Progenitor cell of endocrine pancreas (in vitro differentiated cells): ENCODE results near the gene BPIFB4. TPM values are rescaled to one million over a fixed set of nuclear protein-coding genes. Genes with fewer than 3 reads are reported as not detected.

ENCODE experiments used
- DNase-seq: peaks from one replicate; pipeline ENCODE4 v3.0.0; 2021; ENCODE audit warnings: low spot score; ENCODE audit not compliant: unreplicated experiment
- H3K27ac Mint-ChIP-seq: 2 replicates; pipeline ENCODE4 v1.8.0; 2021; ENCODE audit warnings: mild to moderate bottlenecking, moderate library complexity, mixed read lengths
- H3K27me3 Mint-ChIP-seq: 2 replicates; pipeline ENCODE4 v1.8.0; 2021; ENCODE audit warnings: mixed read lengths
- H3K36me3 Mint-ChIP-seq: 2 replicates; pipeline ENCODE4 v1.8.0; 2022; ENCODE audit warnings: mixed read lengths; ENCODE audit not compliant: insufficient read depth
- H3K4me1 Mint-ChIP-seq: 2 replicates; pipeline ENCODE4 v1.8.0; 2021; ENCODE audit warnings: low read depth, mixed read lengths
- H3K4me3 Mint-ChIP-seq: 2 replicates; pipeline ENCODE4 v1.8.0; 2021; ENCODE audit warnings: low read depth, mild to moderate bottlenecking, moderate library complexity, mixed read lengths
- H3K9me3 Mint-ChIP-seq: 2 replicates; pipeline ENCODE4 v1.8.0; 2021; ENCODE audit warnings: low read depth, mixed read lengths
- CTCF ChIP-seq: fragments of 200-600 bp; sonication (generic); IDR thresholded peaks from one replicate; pipeline ENCODE4 v1.5.0; 2021; ENCODE audit warnings: antibody characterized with exemption, mild to moderate bottlenecking; ENCODE audit not compliant: unreplicated experiment
- total RNA-seq: library from RNA; stranded (reverse); gene quantifications from 2 replicates; pipeline ENCODE4 v1.2.1, GENCODE V29; 2021

BPIFB4 gene
- total RNA-seq, 1 donor from 2014 or later: not detected

GRCh38 chr20:33033381-33033780, 46.1 kb upstream of the BPIFB4 start:
- Mint-ChIP-seq H3K36me3 (no peaks in the 10 kb centered on the region), H3K4me3 (no peak overlapping the region), H3K27me3 (peaks cover 22% of the 10 kb centered on the region), H3K9me3 (no peaks in the 10 kb centered on the region), H3K27ac (no peak overlapping the region), H3K4me1 (no peaks in the 10 kb centered on the region)
- TF ChIP-seq CTCF: no peak
- no peak for DNase-seq

GRCh38 chr20:33034115-33034514, 45.3 kb upstream of the BPIFB4 start:
- H3K36me3 Mint-ChIP-seq: no peaks in the 10 kb centered on the region
- H3K27ac Mint-ChIP-seq: no peak overlapping the region
- TF ChIP-seq CTCF: no peak
- no peak for DNase-seq
- H3K4me1 Mint-ChIP-seq: no peaks in the 10 kb centered on the region
- H3K27me3 Mint-ChIP-seq: peaks cover 29% of the 10 kb centered on the region
- H3K9me3 Mint-ChIP-seq: no peaks in the 10 kb centered on the region
- H3K4me3 Mint-ChIP-seq: no peak overlapping the region

- no peak for DNase-seq
- Mint-ChIP-seq H3K4me3 (no peak overlapping the region), H3K27me3 (peaks cover 34% of the 10 kb centered on the region), H3K36me3 (no peaks in the 10 kb centered on the region), H3K27ac (no peak overlapping the region), H3K4me1 (no peaks in the 10 kb centered on the region), H3K9me3 (no peaks in the 10 kb centered on the region)
- no peak for TF ChIP-seq CTCF
Measured at GRCh38 chr20:33034901-33035492, 44.4 kb upstream of the BPIFB4 start.

GRCh38 chr20:33037456-33037855, 42.0 kb upstream of the BPIFB4 start:
- Mint-ChIP-seq H3K9me3 (no peaks in the 10 kb centered on the region), H3K36me3 (no peaks in the 10 kb centered on the region), H3K27me3 (peaks cover 37% of the 10 kb centered on the region), H3K4me1 (no peaks in the 10 kb centered on the region), H3K4me3 (no peak overlapping the region), H3K27ac (no peak overlapping the region)
- DNase-seq: no peak
- no peak for TF ChIP-seq CTCF

GRCh38 chr20:33038243-33038642, 41.2 kb upstream of the BPIFB4 start:
- no peaks in the 10 kb centered on the region for H3K36me3 Mint-ChIP-seq

More at GRCh38 chr20:33038243-33038642, 41.2 kb upstream of the BPIFB4 start:
- H3K27ac Mint-ChIP-seq: no peak overlapping the region
- H3K9me3 Mint-ChIP-seq: no peaks in the 10 kb centered on the region
- no peaks in the 10 kb centered on the region for H3K4me1 Mint-ChIP-seq
- TF ChIP-seq CTCF: no peak
- no peak overlapping the region for H3K4me3 Mint-ChIP-seq
- DNase-seq: no peak
- H3K27me3 Mint-ChIP-seq: peaks cover 30% of the 10 kb centered on the region
